GM12872 (cell line): ENCODE measurements around the gene ZNF71.

Experiments used
- CTCF ChIP-seq: IDR thresholded peaks from 3 replicates; pipeline ENCODE4 v1.5.1; 2011; ENCODE audit warnings: low read depth, mild to moderate bottlenecking, low read length, moderate library complexity; ENCODE audit not compliant: insufficient read depth

The ZNF71 gene

DNA sequence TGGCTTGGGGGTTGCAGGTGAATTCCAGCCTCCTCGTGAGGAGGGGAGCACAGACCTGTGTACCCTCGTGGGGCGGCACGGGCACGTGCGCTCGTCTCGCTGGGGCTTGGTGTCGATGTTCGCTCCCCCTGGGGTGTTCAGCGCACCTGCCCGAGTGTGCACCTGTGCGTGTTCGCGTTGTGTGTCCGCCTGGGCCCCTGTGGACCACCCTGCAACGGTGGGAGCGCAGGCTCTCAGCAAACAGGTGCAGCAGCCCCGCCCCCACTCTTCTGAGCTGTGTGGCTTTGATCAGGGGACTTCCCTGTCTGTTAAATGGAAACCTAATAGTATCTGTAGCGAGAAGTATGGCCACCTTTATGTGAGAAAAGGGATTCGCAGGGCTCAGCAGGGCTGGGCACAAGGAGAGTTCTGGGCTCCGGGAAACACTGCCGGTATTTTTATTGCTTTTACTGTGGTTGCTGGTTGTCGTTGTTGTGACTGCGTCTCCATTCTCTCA, 48.4 kb downstream of the ZNF71 start:
- no peak for TF ChIP-seq CTCF

DNA sequence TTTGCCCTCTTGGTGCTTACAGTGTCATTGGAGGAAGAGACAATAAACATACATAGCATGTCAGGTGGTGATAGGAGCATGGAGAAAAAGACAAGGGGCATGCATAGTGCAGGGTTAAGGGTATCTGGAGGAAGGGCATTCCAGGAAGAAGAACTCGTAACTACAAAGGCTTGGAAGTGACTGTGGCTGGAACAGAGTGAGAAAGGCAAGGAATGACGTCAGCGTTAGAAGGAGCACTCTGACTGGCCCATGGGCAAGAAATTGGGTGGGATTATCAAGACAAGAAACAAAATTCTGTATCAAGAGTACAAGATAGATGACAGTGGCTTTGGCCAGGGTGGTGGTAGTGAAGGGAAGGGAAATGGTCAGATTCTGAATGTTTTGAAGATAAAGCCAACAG, 59.0 kb downstream of the ZNF71 start:
- no peak for TF ChIP-seq CTCF

DNA sequence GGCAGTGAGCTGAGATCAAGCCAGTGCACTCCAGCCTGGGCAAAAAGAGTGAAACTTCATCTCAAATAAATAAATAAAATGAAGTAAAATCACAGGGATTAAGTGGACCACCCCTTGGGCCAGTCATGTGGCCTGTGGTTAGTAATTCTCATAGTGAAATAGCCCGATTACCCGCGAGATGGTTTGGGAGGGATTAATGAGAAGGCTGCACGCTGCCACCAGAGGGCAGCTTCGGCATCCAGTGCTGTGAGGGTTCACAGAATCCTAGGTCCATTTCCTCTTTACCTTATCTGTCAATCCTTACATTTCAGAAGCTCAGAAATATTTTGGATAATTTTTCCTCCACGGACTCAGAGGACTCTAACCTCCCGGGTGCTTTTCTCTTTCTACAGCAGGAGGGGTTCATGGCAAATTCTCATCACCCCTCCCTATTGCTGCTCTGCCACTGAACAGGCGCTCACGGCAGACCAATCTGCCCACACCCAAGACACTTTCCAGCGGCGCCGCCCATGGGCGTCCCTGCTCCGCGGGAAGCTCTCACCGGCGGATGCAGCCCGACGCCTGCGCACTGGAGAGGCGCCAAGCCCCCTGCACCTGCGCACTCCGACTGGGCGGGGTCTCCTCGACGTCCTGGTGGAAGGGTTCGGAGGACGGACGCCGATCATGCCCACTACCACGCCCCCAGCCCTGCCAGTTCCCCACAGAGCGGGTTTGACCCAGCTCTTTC, 65.4 kb downstream of the ZNF71 start:
- TF ChIP-seq CTCF, result no peak

GRCh38 chr19:56661248-56661647, 66.1 kb downstream of the ZNF71 start:
- no peak for TF ChIP-seq CTCF

DNA sequence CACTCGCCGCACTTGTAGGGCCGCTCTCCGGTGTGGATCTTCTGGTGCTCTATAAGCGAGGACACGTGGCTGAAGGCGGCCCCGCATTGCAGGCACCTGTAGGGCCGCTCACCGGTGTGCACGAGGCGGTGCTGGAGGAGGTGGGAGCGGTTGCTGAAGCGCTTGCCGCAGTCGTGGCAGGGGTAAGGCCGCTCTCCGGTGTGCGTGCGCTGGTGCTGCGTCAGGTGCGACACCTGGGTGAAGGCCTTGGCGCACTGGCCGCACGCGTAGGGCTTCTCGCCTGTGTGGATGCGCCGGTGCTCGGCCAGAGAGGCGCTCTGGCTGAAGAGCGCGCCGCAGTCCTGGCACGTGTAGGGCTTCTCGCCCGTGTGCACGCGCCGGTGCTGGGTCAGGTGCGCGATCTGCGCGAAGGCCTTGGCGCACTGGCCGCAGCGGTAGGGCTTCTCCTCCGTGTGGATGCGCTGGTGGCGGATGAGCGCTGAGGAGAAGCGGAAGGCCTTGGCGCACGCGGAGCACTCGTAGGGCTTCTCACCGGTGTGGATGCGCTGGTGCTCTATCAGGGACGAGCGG, 68.9 kb downstream of the ZNF71 start:
- no peak for TF ChIP-seq CTCF

DNA sequence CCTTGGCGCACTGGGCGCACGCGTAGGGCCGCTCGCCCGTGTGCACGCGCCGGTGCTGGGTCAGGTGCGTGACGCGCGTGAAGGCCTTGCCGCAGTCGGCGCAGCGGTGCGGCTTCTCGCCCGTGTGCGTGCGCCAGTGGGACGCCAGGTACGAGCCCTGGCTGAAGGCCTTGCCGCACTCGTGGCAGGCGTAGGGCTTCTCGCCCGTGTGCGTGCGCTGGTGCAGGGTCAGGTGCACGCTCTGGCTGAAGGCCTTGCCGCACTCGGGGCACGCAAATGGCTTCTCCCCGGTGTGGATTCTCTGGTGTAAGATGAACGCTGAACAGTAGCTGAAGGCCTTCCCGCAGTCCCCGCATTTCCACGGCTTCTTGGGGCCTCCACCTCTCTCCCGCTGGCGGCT, 69.4 kb downstream of the ZNF71 start:
- TF ChIP-seq CTCF, result no peak

DNA sequence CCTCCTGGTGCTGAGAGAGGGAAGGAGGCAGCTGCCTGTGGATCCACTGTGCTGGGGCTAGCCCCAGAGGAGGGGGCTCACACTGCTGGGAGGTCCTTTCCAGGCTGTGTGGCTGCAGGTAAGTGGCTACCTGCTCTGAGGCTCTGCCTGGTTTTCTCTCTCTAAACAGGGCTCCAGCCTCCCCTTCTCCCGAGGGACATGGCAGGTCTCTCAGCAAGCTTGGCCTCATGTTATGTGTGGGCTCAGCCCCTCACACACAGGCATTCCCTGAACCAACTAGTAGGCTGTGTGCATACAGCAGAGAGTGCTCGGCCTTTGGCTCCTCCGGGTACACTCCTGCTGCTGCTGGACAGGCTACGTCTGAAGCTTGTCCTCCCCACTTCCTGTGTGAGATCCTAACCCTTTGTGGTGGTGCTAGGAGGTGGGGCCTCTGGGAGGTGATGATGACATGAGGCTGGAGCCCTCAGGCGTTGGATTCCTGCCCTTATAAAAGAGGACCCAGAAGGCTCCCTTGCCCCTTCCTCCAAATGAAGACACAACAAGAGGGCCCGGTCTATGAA, 72.3 kb downstream of the ZNF71 start:
- no peak for TF ChIP-seq CTCF
